22Rv1 (cell line): ENCODE data around the gene RAB40B.

Experiments used
- H3K27ac ChIP-seq: fragments of 450-650 bp; 2 replicates; pipeline ENCODE4 v1.5.1; 2017
- CTCF ChIP-seq: fragments of 450-650 bp; IDR thresholded peaks from 2 replicates; pipeline ENCODE4 v1.5.1; 2017; ENCODE audit warnings: mild to moderate bottlenecking
- ZFX ChIP-seq: fragments of 450-650 bp; IDR thresholded peaks from 2 replicates; pipeline ENCODE4 v1.6.1; 2017; ENCODE audit warnings: antibody characterized with exemption, borderline replicate concordance

RAB40B gene

GRCh38 chr17:82657926-82658325, 40.6 kb downstream of the RAB40B start:
- TF ChIP-seq CTCF (no peak), ZFX (no peak)

GRCh38 chr17:82656266-82656665, 42.2 kb downstream of the RAB40B start:
- no peak overlapping the region for H3K27ac ChIP-seq
- TF ChIP-seq ZFX, result no peak
- no peak for TF ChIP-seq CTCF

More at GRCh38 chr17:82657926-82658325, 40.6 kb downstream of the RAB40B start:
- H3K27ac ChIP-seq, result no peak overlapping the region

GRCh38 chr17:82655523-82655922, 43.0 kb downstream of the RAB40B start:
- H3K27ac ChIP-seq, result no peak overlapping the region
- TF ChIP-seq CTCF, result no peak
- no peak for TF ChIP-seq ZFX

- peak overlapping the region; percentile 31; the same call in 1 of the 2 replicates for H3K27ac ChIP-seq
- TF ChIP-seq CTCF (no peak), ZFX (no peak)
Observed at GRCh38 chr17:82655038-82655479, 43.4 kb downstream of the RAB40B start.

- peak overlapping the region; percentile 31; the same call in 1 of the 2 replicates for H3K27ac ChIP-seq
Observed at GRCh38 chr17:82654611-82655010, 43.9 kb downstream of the RAB40B start.

GRCh38 chr17:82653651-82654528, 44.6 kb downstream of the RAB40B start:
- TF ChIP-seq ZFX (no peak), CTCF (no peak)
- no peak overlapping the region for H3K27ac ChIP-seq

GRCh38 chr17:82650723-82651122, 47.8 kb downstream of the RAB40B start:
- TF ChIP-seq ZFX (no peak), CTCF (no peak)

More at GRCh38 chr17:82650723-82651122, 47.8 kb downstream of the RAB40B start:
- H3K27ac ChIP-seq, result no peak overlapping the region
